Testis (tissue), 2 donors: Measurements from ENCODE around the gene SEC61B.

ENCODE experiments used
- CTCF ChIP-seq, 3 experiments: fragments of 450-650 bp in 2 of 3; fragments of 200-600 bp in 1 of 3; sonication (generic) in 1 of 3; IDR thresholded peaks; one replicate each; pipeline ENCODE4 v1.5.1; 2016 to 2019; ENCODE audit warnings: antibody characterized with exemption in 3 of 3, mild to moderate bottlenecking in 2 of 3, moderate library complexity in 1 of 3
- POLR2A ChIP-seq: fragments of 450-650 bp; IDR thresholded peaks from one replicate; pipeline ENCODE4 v1.6.1; 2017; ENCODE audit warnings: antibody characterized with exemption, mild to moderate bottlenecking, moderate library complexity

GRCh38 chr9:99272836-99273235 lies 50.8 kb downstream of the SEC61B start:
- TF ChIP-seq POLR2A (no peak), CTCF (IDR thresholded peaks at IDR 0.05) (no peak)
